Effector CD8-positive, alpha-beta T cell (primary cell): Measurements from ENCODE around the gene GULP1.
"Not testable (repeated sequence)": the region's sequence is repeated elsewhere in the genome, so short reads cannot be mapped to it uniquely, and the experiment has no call there.

Experiments used
- DNase-seq: peaks from one replicate; lab custom pipeline; 2025; lab: John Stamatoyannopoulos, UW

GULP1 gene

GRCh38 chr2:188416367-188416766, 124.7 kb downstream of the GULP1 start:
- DNase-seq: no peak

- no peak for DNase-seq
Measured at GRCh38 chr2:188422726-188423125, 131.1 kb downstream of the GULP1 start.

- no peak for DNase-seq
Measured at GRCh38 chr2:188425266-188425665, 133.6 kb downstream of the GULP1 start.

- no peak for DNase-seq
Measured at GRCh38 chr2:188426121-188426520, 134.4 kb downstream of the GULP1 start.

GRCh38 chr2:188430705-188431104, 139.0 kb downstream of the GULP1 start:
- no peak for DNase-seq

- no peak for DNase-seq
Measured at GRCh38 chr2:188434018-188434417, 142.3 kb downstream of the GULP1 start.

- DNase-seq: no peak
Measured at GRCh38 chr2:188435115-188435514, 143.4 kb downstream of the GULP1 start.

- no peak for DNase-seq
Measured at GRCh38 chr2:188437537-188437936, 145.9 kb downstream of the GULP1 start.

GRCh38 chr2:188439986-188440385, 148.3 kb downstream of the GULP1 start:
- DNase-seq: no peak

- no peak for DNase-seq
Measured at GRCh38 chr2:188440849-188441248, 149.2 kb downstream of the GULP1 start.

- DNase-seq: no peak
Measured at GRCh38 chr2:188441288-188441947, 149.7 kb downstream of the GULP1 start.

- DNase-seq: no peak
Measured at GRCh38 chr2:188443207-188443606, 151.5 kb downstream of the GULP1 start.

- DNase-seq: no peak
Measured at GRCh38 chr2:188444106-188444835, 152.6 kb downstream of the GULP1 start.

GRCh38 chr2:188449561-188449960, 157.9 kb downstream of the GULP1 start:
- no peak for DNase-seq

- DNase-seq: no peak
Measured at GRCh38 chr2:188449971-188450370, 158.3 kb downstream of the GULP1 start.

GRCh38 chr2:188450732-188451483, 159.2 kb downstream of the GULP1 start:
- no peak for DNase-seq

GRCh38 chr2:188452084-188452483, 160.4 kb downstream of the GULP1 start:
- DNase-seq: no peak

GRCh38 chr2:188456114-188456909, 164.6 kb downstream of the GULP1 start:
- DNase-seq: no peak

- DNase-seq: no peak
Measured at GRCh38 chr2:188459061-188459460, 167.4 kb downstream of the GULP1 start.

- DNase-seq: not testable (repeated sequence)
Measured at GRCh38 chr2:188466078-188466477, 174.4 kb downstream of the GULP1 start.

- no peak for DNase-seq
Measured at GRCh38 chr2:188466761-188467160, 175.1 kb downstream of the GULP1 start.

GRCh38 chr2:188471166-188471565, 179.5 kb downstream of the GULP1 start:
- DNase-seq: no peak
